NCI-H2227 (cell line): Measurements from ENCODE around the gene ZNF470.

Experiments used
- DNase-seq: peaks from one replicate; lab custom pipeline; 2025; ENCODE audit not compliant: unreplicated experiment; lab: John Stamatoyannopoulos, UW

ZNF470 gene

DNA sequence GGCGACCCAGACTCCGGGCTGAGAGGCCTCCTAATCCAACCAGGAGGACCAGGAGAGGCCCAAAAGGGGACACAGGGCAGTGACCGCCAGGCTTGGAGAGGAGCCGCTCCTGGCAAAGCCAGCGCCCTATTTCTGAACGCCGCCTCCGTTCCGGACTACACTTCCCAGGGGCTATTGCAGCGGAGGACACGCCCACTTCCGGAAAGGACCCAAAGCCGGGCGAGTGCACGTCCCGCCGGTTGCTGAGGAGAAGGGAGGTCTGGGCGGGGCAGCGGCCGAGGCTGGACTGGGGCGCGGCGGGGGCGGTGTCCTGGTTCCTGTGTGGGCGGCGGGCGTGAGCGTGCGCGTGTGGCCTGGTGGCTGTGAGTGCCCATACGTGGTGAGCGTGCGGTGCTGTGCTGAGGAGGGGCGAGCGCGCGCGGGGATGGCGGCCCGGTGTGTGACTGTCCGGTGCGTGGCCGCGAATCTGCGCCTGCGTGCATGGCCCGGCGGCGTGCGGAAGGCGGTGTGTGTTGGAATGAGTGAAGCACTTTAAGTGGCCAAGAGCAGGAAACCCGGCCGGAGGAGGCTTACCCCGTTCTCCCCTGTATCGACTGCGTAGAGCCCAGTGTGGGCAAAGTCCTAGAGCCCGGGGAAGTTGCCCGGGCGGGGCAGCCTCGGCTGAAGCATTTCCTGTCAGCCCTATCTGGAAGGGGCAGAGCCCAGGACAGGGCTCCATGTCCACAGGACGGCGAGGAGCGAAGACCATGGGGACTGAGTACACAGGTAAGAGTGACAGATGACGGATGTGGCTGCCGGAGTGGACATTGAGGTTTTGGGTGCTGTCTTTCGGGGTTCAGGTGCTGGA, at the start of gene ZNF470:
Gene ZNF470, plus strand, starts transcription at position 195 of the 847 bp plus-strand sequence. CDS start 2,844 bp downstream, outside the sequence.
- peak; percentile 99 for DNase-seq

DNA sequence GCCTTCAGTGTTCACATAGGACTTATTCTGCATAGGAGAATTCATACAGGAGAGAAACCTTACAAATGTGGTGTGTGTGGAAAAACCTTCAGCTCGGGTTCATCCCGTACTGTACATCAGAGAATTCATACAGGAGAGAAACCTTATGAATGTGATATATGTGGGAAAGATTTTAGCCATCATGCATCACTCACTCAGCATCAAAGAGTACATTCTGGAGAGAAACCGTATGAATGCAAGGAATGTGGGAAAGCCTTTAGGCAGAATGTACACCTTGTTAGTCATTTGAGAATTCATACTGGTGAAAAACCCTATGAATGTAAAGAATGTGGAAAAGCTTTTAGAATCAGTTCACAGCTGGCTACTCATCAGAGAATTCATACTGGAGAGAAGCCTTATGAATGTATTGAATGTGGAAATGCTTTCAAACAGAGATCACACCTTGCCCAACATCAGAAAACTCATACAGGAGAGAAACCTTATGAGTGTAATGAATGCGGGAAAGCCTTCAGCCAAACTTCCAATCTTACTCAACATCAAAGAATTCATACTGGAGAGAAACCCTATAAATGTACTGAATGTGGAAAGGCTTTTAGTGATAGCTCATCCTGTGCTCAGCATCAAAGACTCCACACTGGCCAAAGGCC, 41.9 kb upstream of the ZNF470 start:
- DNase-seq: no peak

GRCh38 chr19:56537442-56537841, 29.8 kb upstream of the ZNF470 start:
- no peak for DNase-seq

- DNase-seq: peak; percentile 98
These were observed 29.0 kb upstream of the ZNF470 start for GRCh38 chr19:56538254-56538760.

DNA sequence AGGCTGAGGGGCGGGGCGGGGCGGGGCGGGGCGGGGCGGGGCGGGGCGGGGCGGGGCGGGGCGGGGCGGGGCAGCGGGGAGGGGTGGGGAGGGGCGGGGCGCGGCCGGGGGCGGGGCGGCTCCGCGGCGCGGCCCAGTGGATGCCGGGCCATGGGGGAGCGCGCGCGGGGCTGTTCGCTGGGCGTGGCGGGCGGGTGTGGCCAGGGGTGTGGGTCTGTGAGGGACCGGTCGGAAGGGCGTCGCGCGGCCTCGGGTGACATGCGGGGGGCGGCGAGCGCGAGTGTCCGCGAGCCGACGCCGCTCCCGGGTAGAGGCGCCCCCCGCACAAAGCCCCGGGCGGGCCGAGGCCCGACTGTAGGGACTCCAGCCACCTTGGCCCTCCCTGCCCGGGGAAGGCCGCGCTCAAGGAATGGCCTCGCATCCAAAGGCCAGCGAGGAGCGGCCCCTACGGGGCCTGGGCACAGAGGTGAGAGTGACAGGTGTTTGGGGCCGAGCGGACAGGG, 28.5 kb upstream of the ZNF470 start, which contains the start of gene ZFP28:
Gene ZFP28, plus strand, starts transcription at position 188 of the 503 bp plus-strand sequence. Its CDS starts 71 bp downstream, at position 259.
- peak; percentile 98 for DNase-seq

DNA sequence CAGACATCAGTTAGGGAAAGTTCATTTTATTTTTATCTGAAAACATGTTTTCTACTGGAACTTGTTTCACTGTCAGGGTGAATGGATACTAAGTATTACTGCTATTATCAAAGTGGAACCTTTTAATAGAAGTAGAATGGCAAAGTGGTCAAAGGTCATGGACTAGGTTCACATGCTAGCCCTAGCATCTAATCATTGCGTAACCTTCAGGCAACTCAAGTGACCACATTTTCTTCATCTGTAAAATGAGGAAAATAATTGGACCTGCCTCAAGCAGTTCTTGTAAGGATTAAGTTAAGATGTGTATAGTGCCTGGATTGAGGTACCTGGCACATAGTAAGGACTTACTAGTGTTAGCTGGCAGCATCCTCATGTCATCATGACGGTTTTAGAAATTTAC, 23.5 kb upstream of the ZNF470 start:
- no peak for DNase-seq

GRCh38 chr19:56547535-56547934, 19.7 kb upstream of the ZNF470 start:
- no peak for DNase-seq

DNA sequence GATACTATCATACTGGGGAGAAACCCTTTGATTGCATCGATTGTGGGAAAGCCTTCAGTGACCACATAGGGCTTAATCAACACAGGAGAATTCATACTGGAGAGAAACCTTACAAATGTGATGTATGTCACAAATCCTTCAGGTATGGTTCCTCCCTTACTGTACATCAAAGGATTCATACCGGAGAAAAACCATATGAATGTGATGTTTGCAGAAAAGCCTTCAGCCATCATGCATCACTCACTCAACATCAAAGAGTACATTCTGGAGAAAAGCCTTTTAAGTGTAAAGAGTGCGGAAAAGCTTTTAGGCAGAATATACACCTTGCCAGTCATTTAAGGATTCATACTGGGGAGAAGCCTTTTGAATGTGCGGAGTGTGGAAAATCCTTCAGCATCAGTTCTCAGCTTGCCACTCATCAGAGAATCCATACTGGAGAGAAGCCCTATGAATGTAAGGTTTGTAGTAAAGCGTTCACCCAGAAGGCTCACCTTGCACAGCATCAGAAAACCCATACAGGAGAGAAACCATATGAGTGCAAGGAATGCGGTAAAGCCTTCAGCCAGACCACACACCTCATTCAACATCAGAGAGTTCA, 12.9 kb upstream of the ZNF470 start:
- DNase-seq: no peak

DNA sequence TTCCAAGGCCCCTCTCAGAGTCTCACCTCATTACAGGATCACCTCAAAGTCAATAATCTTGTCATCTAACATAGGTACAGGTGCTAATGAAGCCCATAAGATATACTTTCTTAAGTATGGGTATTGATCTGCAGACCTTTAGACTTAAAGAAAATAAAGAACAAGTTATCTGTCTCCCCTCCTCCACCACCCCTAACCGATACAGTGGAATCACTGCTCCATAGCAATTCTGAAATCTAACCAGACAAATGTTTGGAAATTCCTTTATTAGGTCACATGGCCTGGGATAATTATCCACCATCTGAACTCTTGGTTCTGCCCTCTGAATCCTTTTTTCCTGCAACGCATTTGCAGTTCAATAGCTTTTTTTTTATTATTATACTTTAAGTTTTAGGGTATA, 4.5 kb upstream of the ZNF470 start:
- DNase-seq: no peak

DNA sequence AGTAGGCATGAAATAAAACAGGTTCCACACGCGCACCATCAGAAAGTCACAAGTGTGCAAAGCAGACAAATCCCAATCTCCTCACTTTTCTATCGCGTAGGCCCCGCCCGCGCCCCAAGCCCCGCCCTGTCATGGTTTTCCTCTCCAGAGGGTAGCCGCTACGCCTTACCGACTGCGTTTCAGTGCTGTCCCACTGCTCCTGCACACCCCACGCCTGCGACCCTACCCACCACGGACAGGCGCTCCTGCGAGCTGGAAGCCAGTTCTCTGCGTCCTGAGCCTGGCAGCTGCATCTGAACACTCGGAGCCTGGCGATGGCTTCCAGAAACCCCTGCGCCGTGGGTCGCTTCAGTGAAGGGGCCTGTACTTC, 379 bp upstream of the ZNF470 start:
- DNase-seq: peak; percentile 86

DNA sequence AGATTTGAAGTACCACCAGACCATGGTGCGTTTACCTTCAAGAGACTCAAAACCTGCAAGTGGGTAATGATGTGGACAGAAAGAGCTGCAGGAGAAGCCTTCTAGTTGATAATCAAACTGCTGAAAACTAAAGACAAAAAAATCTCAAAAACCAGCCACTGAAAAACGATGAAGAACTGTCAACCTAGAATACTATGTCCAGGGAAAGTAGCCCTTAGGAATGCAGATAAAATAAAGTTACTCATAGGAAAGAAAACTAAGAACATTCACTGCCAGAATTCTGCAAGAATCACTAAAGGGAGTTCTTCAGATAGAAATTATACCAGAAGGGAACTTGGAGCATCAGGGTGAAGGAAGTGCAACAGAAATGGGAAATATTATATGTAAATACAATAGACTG, 5.3 kb downstream of the ZNF470 start:
- DNase-seq: no peak

DNA sequence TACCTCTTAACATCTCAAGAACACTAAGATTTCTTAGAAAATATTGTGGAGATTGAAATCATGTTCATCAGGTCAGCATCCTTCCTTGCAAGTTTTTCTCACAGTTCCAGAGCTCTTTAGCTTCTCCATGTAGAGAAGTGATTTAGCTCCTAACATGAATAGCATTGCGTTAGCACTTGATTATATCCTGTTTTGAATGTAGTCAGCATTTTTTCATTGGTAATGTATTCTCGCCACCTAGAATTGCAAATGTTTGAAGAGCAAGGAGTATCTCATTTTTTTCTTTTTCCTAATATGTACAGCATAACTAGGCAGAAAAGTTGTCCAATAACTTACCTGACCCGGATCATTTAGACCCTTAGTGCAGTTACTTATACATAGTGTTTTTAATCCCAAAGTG, 6.6 kb downstream of the ZNF470 start:
- DNase-seq: no peak

- DNase-seq: no peak
These were observed 10.7 kb downstream of the ZNF470 start for GRCh38 chr19:56577719-56578602.

DNA sequence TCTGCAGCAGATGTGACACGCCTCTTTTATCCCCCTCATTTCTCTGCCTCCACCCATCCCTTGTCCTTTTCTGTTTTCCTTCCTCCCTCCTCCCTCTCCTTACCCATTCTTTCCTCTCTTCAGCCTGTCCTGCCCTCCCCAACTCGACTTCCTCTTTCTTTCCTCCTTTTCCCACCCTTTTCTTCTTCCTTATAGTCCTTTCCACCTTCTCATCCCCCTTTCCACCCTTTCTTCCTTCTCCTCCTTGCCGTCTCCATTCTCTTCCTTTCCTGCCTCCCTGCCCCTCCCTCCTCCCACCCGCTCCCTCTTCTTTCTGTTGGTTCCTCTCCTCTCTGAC, 27.1 kb downstream of the ZNF470 start:
- no peak for DNase-seq

GRCh38 chr19:56594783-56595547, 27.7 kb downstream of the ZNF470 start, which contains the start of gene ZNF71:
Gene ZNF71, plus strand, starts transcription at chr19:56595302. Its CDS starts 6,257 bp downstream, at chr19:56601559.
- peak; percentile 99 for DNase-seq

DNA sequence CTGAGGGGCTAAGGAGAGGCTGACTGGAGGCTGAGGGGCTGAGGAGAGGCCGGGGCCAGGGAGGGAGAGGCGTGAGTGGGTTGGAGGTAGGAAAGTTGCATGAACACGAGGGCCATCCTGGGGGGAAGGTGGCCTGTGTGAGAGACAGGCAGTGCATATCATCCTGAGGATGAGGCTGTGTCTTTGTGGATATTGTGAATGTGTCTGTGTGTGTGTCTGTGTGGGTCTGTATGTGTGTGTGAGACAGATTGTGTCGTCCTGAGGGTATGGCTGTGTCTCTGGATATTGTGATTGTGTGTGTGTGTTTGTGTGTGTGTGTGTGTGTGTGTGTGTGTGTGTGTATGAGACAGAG, 28.3 kb downstream of the ZNF470 start:
- DNase-seq: no peak

- DNase-seq: no peak
These were observed 29.4 kb downstream of the ZNF470 start for GRCh38 chr19:56596676-56597075.

GRCh38 chr19:56597696-56598095, 30.4 kb downstream of the ZNF470 start:
- DNase-seq: no peak

GRCh38 chr19:56601375-56601774, 34.1 kb downstream of the ZNF470 start:
- DNase-seq: no peak

- DNase-seq: no peak
These were observed 36.6 kb downstream of the ZNF470 start for GRCh38 chr19:56603829-56604228.
